DND-41 (cell line): ENCODE results near the gene ZNF202.
A peak's percentile ranks its signal among the peaks of the same experiment; 100 is the strongest.

Experiments
- ATAC-seq: fragments of 200-7000 bp; cut with Tn5 transposase; 3 replicates; pipeline ENCODE4 v1.9.1; 2021; ENCODE audit warnings: low read depth; ENCODE audit not compliant: insufficient read depth
- DNase-seq: peaks from one replicate; pipeline ENCODE4 v3.0.0-alpha.2; 2020
- H2AFZ ChIP-seq: 2 replicates; pipeline ENCODE4 v1.6.0; 2012; ENCODE audit warnings: low read depth, low read length
- H3K27ac ChIP-seq: 2 replicates; pipeline ENCODE4 v1.5.1; 2012; ENCODE audit warnings: low read length, inconsistent platforms
- H3K27me3 ChIP-seq: fragments of 200-600 bp; sonication (generic); 2 replicates; pipeline ENCODE4 v1.6.0; 2012; ENCODE audit warnings: low read length, mild to moderate bottlenecking, inconsistent platforms; ENCODE audit not compliant: insufficient read depth, poor library complexity
- H3K36me3 ChIP-seq: 2 replicates; pipeline ENCODE4 v1.5.1; 2012; ENCODE audit warnings: low read length, inconsistent platforms; ENCODE audit not compliant: insufficient read depth
- H3K4me1 ChIP-seq: 2 replicates; pipeline ENCODE4 v1.5.1; 2012; ENCODE audit warnings: mild to moderate bottlenecking, low read length; ENCODE audit not compliant: insufficient read depth
- H3K4me2 ChIP-seq: 2 replicates; pipeline ENCODE4 v1.6.0; 2012; ENCODE audit warnings: mild to moderate bottlenecking, moderate library complexity, low read length, inconsistent platforms; ENCODE audit not compliant: insufficient read depth
- H3K4me3 ChIP-seq, 2 experiments: fragments of 200-600 bp in 1 of 2; shearing (Covaris generic) in 1 of 2; 2 replicates each; pipeline ENCODE4 v1.5.1; 2012 to 2016; ENCODE audit warnings: inconsistent platforms in 2 of 2, low read length in 2 of 2, mild to moderate bottlenecking in 2 of 2, low read depth in 1 of 2, moderate library complexity in 1 of 2
- H3K79me2 ChIP-seq: 2 replicates; pipeline ENCODE4 v1.6.0; 2012; ENCODE audit warnings: low read length, inconsistent platforms; ENCODE audit not compliant: insufficient read depth
- H3K9ac ChIP-seq: 2 replicates; pipeline ENCODE4 v1.6.0; 2012; ENCODE audit warnings: low read depth, mild to moderate bottlenecking, inconsistent platforms, low read length, moderate library complexity
- H3K9me3 ChIP-seq: 2 replicates; pipeline ENCODE4 v1.5.1; 2012; ENCODE audit warnings: low read length, moderate library complexity, mild to moderate bottlenecking, inconsistent platforms; ENCODE audit not compliant: insufficient read depth, severe bottlenecking
- H4K20me1 ChIP-seq: 2 replicates; pipeline ENCODE4 v1.6.0; 2012; ENCODE audit warnings: low read length; ENCODE audit not compliant: insufficient read depth
- EZH2 ChIP-seq: IDR thresholded peaks from 3 replicates; pipeline ENCODE4 v1.6.1; 2012; ENCODE audit warnings: borderline replicate concordance, low read depth, mild to moderate bottlenecking, moderate library complexity, low read length, inconsistent platforms; ENCODE audit not compliant: severe bottlenecking
- TF ChIP-seq, protein P1 (sequence below): IDR thresholded peaks from 2 replicates; pipeline ENCODE4 v1.5.1; 2012; ENCODE audit warnings: borderline replicate concordance, low read length, moderate library complexity, mild to moderate bottlenecking; ENCODE audit not compliant: poor library complexity, severe bottlenecking; ENCODE audit errors: extremely low read depth

Gene ZNF202

DNA sequence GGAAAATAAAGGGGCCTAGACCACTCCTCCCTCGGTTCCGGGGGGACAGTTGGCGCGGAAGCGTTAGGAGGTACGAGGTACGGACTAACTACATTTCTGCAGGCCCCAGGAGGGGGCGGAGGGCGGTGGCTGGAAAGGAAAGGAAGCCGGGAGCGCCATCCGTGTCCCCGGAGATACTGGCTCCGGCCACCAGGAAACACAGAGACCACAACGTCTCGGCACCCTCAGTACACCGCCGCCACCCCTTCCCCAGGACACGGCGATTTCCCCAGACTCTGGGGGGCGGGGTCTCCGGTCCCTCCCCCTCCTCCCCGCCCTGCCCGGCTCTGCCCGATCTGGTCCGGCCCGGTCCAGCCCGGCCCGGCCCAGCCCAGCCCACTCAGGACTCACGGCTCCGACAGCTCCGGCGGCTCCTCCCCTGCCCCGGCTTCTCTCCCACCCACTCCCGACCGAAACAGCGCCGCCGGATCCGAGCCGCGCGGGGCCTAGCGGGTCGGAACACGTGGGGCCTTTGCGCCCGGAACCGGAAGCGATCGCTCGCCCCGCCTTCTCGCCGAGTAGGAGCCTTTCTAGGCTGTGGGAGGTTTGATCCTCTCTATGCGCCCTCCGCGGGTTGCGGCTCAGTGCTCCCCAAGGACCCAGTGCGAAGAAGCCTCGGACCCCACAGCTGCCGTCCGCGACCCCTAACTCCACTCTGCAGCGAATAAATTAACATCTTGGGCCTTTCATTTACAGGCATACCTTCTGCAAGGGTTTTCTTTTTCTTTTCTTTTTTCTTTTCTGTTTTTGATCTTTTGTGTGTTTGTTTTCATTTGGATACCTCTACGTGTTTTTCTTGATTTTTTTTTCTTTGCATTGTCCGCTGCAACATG, at the start of gene ZNF202:
Gene ZNF202 (minus strand): TSS at position 502 of the 872 bp plus-strand sequence. CDS start 10,772 bp downstream, outside the sequence.
- H3K9me3 ChIP-seq = peaks cover 3% of the 10 kb centered on the region
- H3K9ac ChIP-seq = peak within 1 kb of the TSS; percentile 81
- H3K4me3 ChIP-seq = peak within 1 kb of the TSS; percentile 62 to 89
- H2AFZ ChIP-seq = peak within 1 kb of the TSS; percentile 75
- no peak for TF ChIP-seq EZH2
- TF ChIP-seq, protein P1, sequence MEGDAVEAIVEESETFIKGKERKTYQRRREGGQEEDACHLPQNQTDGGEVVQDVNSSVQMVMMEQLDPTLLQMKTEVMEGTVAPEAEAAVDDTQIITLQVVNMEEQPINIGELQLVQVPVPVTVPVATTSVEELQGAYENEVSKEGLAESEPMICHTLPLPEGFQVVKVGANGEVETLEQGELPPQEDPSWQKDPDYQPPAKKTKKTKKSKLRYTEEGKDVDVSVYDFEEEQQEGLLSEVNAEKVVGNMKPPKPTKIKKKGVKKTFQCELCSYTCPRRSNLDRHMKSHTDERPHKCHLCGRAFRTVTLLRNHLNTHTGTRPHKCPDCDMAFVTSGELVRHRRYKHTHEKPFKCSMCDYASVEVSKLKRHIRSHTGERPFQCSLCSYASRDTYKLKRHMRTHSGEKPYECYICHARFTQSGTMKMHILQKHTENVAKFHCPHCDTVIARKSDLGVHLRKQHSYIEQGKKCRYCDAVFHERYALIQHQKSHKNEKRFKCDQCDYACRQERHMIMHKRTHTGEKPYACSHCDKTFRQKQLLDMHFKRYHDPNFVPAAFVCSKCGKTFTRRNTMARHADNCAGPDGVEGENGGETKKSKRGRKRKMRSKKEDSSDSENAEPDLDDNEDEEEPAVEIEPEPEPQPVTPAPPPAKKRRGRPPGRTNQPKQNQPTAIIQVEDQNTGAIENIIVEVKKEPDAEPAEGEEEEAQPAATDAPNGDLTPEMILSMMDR = no peak
- H3K4me2 ChIP-seq = peak within 1 kb of the TSS; percentile 92
- DNase-seq (peak; percentile 92), ATAC-seq (peak; percentile 96)
- peaks cover 28% of the 10 kb centered on the region; the same call in 1 of the 2 replicates for H3K36me3 ChIP-seq
- H4K20me1 ChIP-seq = peaks cover 6% of the 10 kb centered on the region
- peak within 1 kb of the TSS; percentile 75 for H3K27ac ChIP-seq
- peaks cover 29% of the 10 kb centered on the region for H3K4me1 ChIP-seq
- peaks cover 51% of the 10 kb centered on the region for H3K79me2 ChIP-seq
- no peaks in the 10 kb centered on the region for H3K27me3 ChIP-seq

DNA sequence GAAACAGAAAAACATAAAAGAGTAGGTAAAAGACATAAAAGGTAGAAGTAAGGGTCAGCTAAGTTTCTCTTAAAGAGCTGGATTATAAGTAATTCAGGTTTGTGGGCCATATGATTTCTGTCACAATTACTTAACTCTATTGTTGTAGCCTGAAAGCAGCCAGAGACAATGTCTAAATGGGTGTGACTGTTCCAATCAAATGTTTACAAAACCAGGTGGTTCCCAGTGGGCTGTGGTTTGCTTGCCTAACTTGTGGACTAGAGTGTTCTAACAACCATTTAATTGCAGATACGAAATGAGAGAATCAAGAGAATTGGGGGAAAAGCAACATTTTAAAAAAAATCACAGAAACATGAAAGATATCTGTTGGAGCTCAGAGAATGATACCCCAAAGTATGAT, 42.1 kb upstream of the ZNF202 start:
- H3K27ac ChIP-seq = no peak overlapping the region
- no peaks in the 10 kb centered on the region for H3K9me3 ChIP-seq
- no peak overlapping the region for H3K4me2 ChIP-seq
- H3K27me3 ChIP-seq = no peaks in the 10 kb centered on the region
- H3K9ac ChIP-seq = no peak overlapping the region
- H2AFZ ChIP-seq = no peak overlapping the region
- ATAC-seq (no peak), DNase-seq (no peak)
- H4K20me1 ChIP-seq = no peaks in the 10 kb centered on the region
- no peaks in the 10 kb centered on the region for H3K79me2 ChIP-seq
- H3K36me3 ChIP-seq = no peaks in the 10 kb centered on the region
- H3K4me1 ChIP-seq = no peaks in the 10 kb centered on the region
- TF ChIP-seq, protein P1 = no peak
- TF ChIP-seq EZH2 = no peak
- H3K4me3 ChIP-seq = no peak overlapping the region

DNA sequence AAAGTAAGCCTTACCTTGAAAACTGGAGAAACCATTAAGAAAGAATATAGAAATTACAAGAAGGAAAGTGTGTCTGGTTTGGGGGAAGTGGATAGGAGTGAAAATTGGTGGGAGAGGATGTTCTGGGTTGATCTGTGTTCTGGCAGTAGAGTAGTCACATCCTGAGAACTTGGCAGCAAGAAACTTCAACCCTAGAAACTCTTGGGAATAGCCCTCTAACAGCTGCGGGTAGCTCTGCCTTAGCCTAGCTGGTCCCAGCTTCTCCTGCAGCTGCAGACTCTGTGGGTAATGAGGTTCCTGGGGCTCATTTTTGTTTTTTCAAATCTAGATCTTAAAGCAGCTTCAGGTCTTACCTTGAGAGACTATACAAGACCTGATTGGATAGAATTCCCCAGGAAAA, 37.1 kb upstream of the ZNF202 start:
- ATAC-seq (no peak), DNase-seq (no peak)
- Histone ChIP-seq H3K36me3 (no peaks in the 10 kb centered on the region), H3K79me2 (no peaks in the 10 kb centered on the region), H3K27ac (no peak overlapping the region), H3K27me3 (no peaks in the 10 kb centered on the region), H3K4me3 (no peak overlapping the region), H3K9me3 (no peaks in the 10 kb centered on the region), H3K4me2 (no peak overlapping the region), H4K20me1 (no peaks in the 10 kb centered on the region), H3K9ac (no peak overlapping the region), H2AFZ (no peak overlapping the region), H3K4me1 (no peaks in the 10 kb centered on the region)
- TF ChIP-seq, protein P1 = no peak
